Smooth muscle cell of the coronary artery (primary cell): ENCODE data around the gene IL1RL1. TPM values are rescaled to one million over a fixed set of nuclear protein-coding genes. Genes with fewer than 3 reads are reported as not detected.

Source experiments
- total RNA-seq: library from RNA; depleted of rRNA; stranded (reverse); fragments of >200 nt; gene quantifications from 2 replicates; pipeline ENCODE4 v1.2.3, GENCODE V29; 2014; ENCODE audit warnings: low replicate concordance

Gene IL1RL1
- total RNA-seq, result 0.23 and 2.0 TPM in 2 replicates

GRCh38 chr2:102310964-102311640, at the start of gene IL1RL1:
Gene IL1RL1 (plus strand): TSS chr2:102311563. CDS start chr2:102338265, 26,702 bp downstream.

GRCh38 chr2:102355526-102356380, 44.4 kb downstream of the IL1RL1 start, which contains the start of gene IL18R1:
Gene IL18R1 (plus strand): TSS chr2:102355796. CDS start chr2:102362661, 6,865 bp downstream.

Other genes with a start within 250 kb of the IL1RL1 start
- 56.8 and 199 TPM in 2 replicates for gene IL1R1, start 168.8 kb upstream of the IL1RL1 start, total RNA-seq
- gene IL1RL2, start 124.5 kb upstream of the IL1RL1 start, total RNA-seq, result 0.38 and 4.3 TPM in 2 replicates
- 1.1 and 4.3 TPM in 2 replicates for gene IL18R1, start 44.2 kb downstream of the IL1RL1 start, total RNA-seq
- gene IL18RAP, start 111.6 kb downstream of the IL1RL1 start, total RNA-seq, result not detected in 2 replicates
- not detected in 2 replicates for gene SLC9A4, start 161.7 kb downstream of the IL1RL1 start, total RNA-seq